ENCODE results near the gene UBE2U. TPM values are rescaled to one million over a fixed set of nuclear protein-coding genes. Genes with fewer than 3 reads are reported as not detected.

The UBE2U gene
- total RNA-seq (2012; rRNA removed): not detected in 2 replicates
- not detected in 2 replicates for polyA plus RNA-seq (2012; rRNA removed)
- not detected in 2 replicates for polyA plus RNA-seq (2012; cell fraction: cytosol; rRNA removed)
- not detected in 2 replicates for polyA plus RNA-seq (2012; cell fraction: nucleus; rRNA removed; ENCODE audit: low replicate concordance)
- Bru-seq, nascent RNA: percentile 10 among the genes with signal in this experiment
- percentile 7 among the genes with signal in this experiment for BruChase-seq, experiment 1, labeled RNA remaining after a 6-hour chase
- percentile 11 among the genes with signal in this experiment for BruChase-seq, experiment 2, labeled RNA remaining after a 2-hour chase
- long read RNA-seq: 0 reads

- Histone ChIP-seq H2BK5ac (ENCODE audit: low read depth, low read length, poor library complexity, severe bottlenecking) (no peak within 1 kb of the TSS), H3K36me3 (ENCODE audit: control insufficient read depth, insufficient read depth, low read length) (no peaks in the 10 kb centered on the region), H3K4me2 (ENCODE audit: low read depth, low read length) (no peak within 1 kb of the TSS), H3K27ac (ENCODE audit: insufficient read depth, low read length) (no peak within 1 kb of the TSS), H2AFZ (replicated peaks; ENCODE audit: low read length, poor library complexity) (no peak within 1 kb of the TSS), H2BK120ac (ENCODE audit: low read depth, low read length) (no peak within 1 kb of the TSS), H2AK5ac (ENCODE audit: low read depth, low read length) (no peak within 1 kb of the TSS), H3K9me1 (ENCODE audit: insufficient read depth, low read length) (no peaks in the 10 kb centered on the region), H4K8ac (ENCODE audit: low read depth in 2 of 2, low read length in 2 of 2) (no peak within 1 kb of the TSS), H3K18ac (ENCODE audit: low read depth, low read length) (no peak within 1 kb of the TSS), H2BK15ac (ENCODE audit: low read depth, low read length) (no peak within 1 kb of the TSS), H2AK9ac (replicated peaks; ENCODE audit: low read depth, low read length, poor library complexity) (no peak within 1 kb of the TSS), H4K20me1 (ENCODE audit: insufficient read depth, low read length) (no peaks in the 10 kb centered on the region), H3K14ac (replicated peaks; ENCODE audit: low read depth, low read length) (no peak within 1 kb of the TSS), H3K4ac (ENCODE audit: low read depth, low read length) (no peak within 1 kb of the TSS), H3K23ac (ENCODE audit: low read depth, low read length) (no peak within 1 kb of the TSS), H2BK20ac (ENCODE audit: low read depth, low read length) (no peak within 1 kb of the TSS), H4K5ac (ENCODE audit: low read depth, low read length) (no peak within 1 kb of the TSS), H3K4me1 (ENCODE audit: control insufficient read depth, insufficient read depth, low read length) (no peaks in the 10 kb centered on the region), H3K56ac (ENCODE audit: extremely low read depth, insufficient read depth, low read length) (no peak within 1 kb of the TSS), H4K91ac (ENCODE audit: insufficient read depth, low read depth, low read length) (no peak within 1 kb of the TSS), H3K9me3 (ENCODE audit: control insufficient read depth, insufficient read depth, low read length) (no peaks in the 10 kb centered on the region), H3K4me3 (ENCODE audit: insufficient read depth, low read depth, low read length) (no peak within 1 kb of the TSS), H3K27me3 (ENCODE audit: control insufficient read depth, insufficient read depth, low read length) (peaks cover 3% of the 10 kb centered on the region; the same call in 1 of the 2 replicates), H3K9ac (ENCODE audit: low read depth, low read length) (no peak within 1 kb of the TSS), H3K79me1 (ENCODE audit: low read depth in 1 of 2, low read length in 2 of 2) (no peaks in the 10 kb centered on the region)
- intact Hi-C loops (cut with micrococcal nuclease): no loop called here
- ATAC-seq (ENCODE audit: low read depth) (no peak), DNase-seq (no peak)
- no peak for TF ChIP-seq NFE2L2 (IDR thresholded peaks at IDR 0.05; ENCODE audit: low read depth, low read length)
- TF ChIP-seq RCOR1 (IDR thresholded peaks at IDR 0.05; ENCODE audit: insufficient replicate concordance, low read length): no peak
- no peak for TF ChIP-seq BHLHE40 (IDR thresholded peaks at IDR 0.05; ENCODE audit: low read depth, low read length)
- no peak for TF ChIP-seq CHD1 (IDR thresholded peaks at IDR 0.05; ENCODE audit: low read depth, low read length)
- TF ChIP-seq CTCF (conservative IDR thresholded peaks at IDR 0.05; ENCODE audit: low read depth, low read length): no peak
- TF ChIP-seq MAZ (IDR thresholded peaks at IDR 0.05; ENCODE audit: borderline replicate concordance, low read depth, low read length): no peak
- ChIA-PET CTCF (no interaction called here), POLR2A (ENCODE audit: unreplicated experiment) (no interaction called here)
- in situ Hi-C loops (cut with MboI; ENCODE audit: low sequenced_read_pairs): no loop called here
- no TSS peak for BruUV-seq (replicated peaks)
- dilution Hi-C loops (cut with HindIII; ENCODE audit: low sequenced_read_pairs, unreplicated experiment): no loop called here
- 95% methylated on average over 12 of the region's 23 CpGs; no CpG with 5 or more reads in 1 of the 2 experiments for WGBS, 2 experiments (ENCODE audit: extremely low coverage in 2 of 2, insufficient read length in 1 of 2)
Measured at GRCh38 chr1:64203420-64203819, at the start of gene UBE2U. UBE2U (plus strand) TSS chr1:64203623; CDS start chr1:64204051, 428 bp downstream.
